GM19468 (cell line): ENCODE data around the gene NIPSNAP2.
"Not testable (repeated sequence)": the region's sequence is repeated elsewhere in the genome, so short reads cannot be mapped to it uniquely, and the experiment has no call there.

ENCODE experiments used
- ATAC-seq: cut with Tn5 transposase; IDR thresholded peaks from one replicate; pipeline ENCODE4 v1.9.1; 2021; ENCODE audit warnings: mild to moderate bottlenecking, moderate library complexity, moderate number of reproducible peaks; ENCODE audit not compliant: unreplicated experiment; ENCODE audit errors: extremely low read depth

Gene NIPSNAP2

GRCh38 chr7:56040730-56041129, 76.3 kb downstream of the NIPSNAP2 start:
- no peak for ATAC-seq

GRCh38 chr7:56045758-56046157, 81.4 kb downstream of the NIPSNAP2 start:
- ATAC-seq = not testable (repeated sequence)

GRCh38 chr7:56046721-56047445, 82.5 kb downstream of the NIPSNAP2 start:
- no peak for ATAC-seq

- not testable (repeated sequence) for ATAC-seq
Observed at GRCh38 chr7:56047446-56048116, 83.2 kb downstream of the NIPSNAP2 start.

GRCh38 chr7:56048245-56048644, 83.9 kb downstream of the NIPSNAP2 start:
- ATAC-seq = no peak

- ATAC-seq = not testable (repeated sequence)
Observed at GRCh38 chr7:56048763-56049162, 84.4 kb downstream of the NIPSNAP2 start.
